HEK293T (cell line): ENCODE data around the gene UMAD1.

ENCODE experiments used
- ARNT ChIP-seq: fragments of 450-650 bp; IDR thresholded peaks from 2 replicates; pipeline ENCODE4 v1.6.1; 2017; ENCODE audit warnings: mild to moderate bottlenecking
- BHLHE40 ChIP-seq: fragments of 450-650 bp; IDR thresholded peaks from 2 replicates; pipeline ENCODE4 v1.6.1; 2016; ENCODE audit warnings: mild to moderate bottlenecking, moderate library complexity, borderline replicate concordance
- ELF4 ChIP-seq: fragments of 450-650 bp; IDR thresholded peaks from 2 replicates; pipeline ENCODE4 v1.6.1; 2017; ENCODE audit warnings: antibody characterized with exemption
- FOXA1 ChIP-seq: fragments of 450-650 bp; IDR thresholded peaks from 2 replicates; pipeline ENCODE4 v1.6.1; 2016; ENCODE audit warnings: mild to moderate bottlenecking
- FOXK2 ChIP-seq: fragments of 450-650 bp; IDR thresholded peaks from 2 replicates; pipeline ENCODE4 v1.6.1; 2016; ENCODE audit warnings: mild to moderate bottlenecking
- FOXM1 ChIP-seq: fragments of 450-650 bp; IDR thresholded peaks from 2 replicates; pipeline ENCODE4 v1.6.1; 2017; ENCODE audit warnings: mild to moderate bottlenecking, borderline replicate concordance
- L3MBTL2 ChIP-seq: fragments of 450-650 bp; conservative IDR thresholded peaks from 2 replicates; pipeline ENCODE4 v1.6.1; 2016; ENCODE audit warnings: mild to moderate bottlenecking
- LEF1 ChIP-seq: fragments of 450-650 bp; IDR thresholded peaks from 2 replicates; pipeline ENCODE4 v1.6.1; 2017; ENCODE audit warnings: mild to moderate bottlenecking, borderline replicate concordance
- PKNOX1 ChIP-seq: fragments of 450-650 bp; IDR thresholded peaks from 2 replicates; pipeline ENCODE4 v1.6.1; 2016
- SP1 ChIP-seq: fragments of 450-650 bp; IDR thresholded peaks from 2 replicates; pipeline ENCODE4 v1.6.1; 2017
- SUZ12 ChIP-seq: fragments of 450-650 bp; IDR thresholded peaks from 2 replicates; pipeline ENCODE4 v1.6.1; 2016; ENCODE audit warnings: mild to moderate bottlenecking
- ZNF384 ChIP-seq: fragments of 450-650 bp; IDR thresholded peaks from 2 replicates; pipeline ENCODE4 v1.6.1; 2016

GRCh38 chr7:7620236-7620635 lies 20.3 kb upstream of the UMAD1 start:
- no peak for TF ChIP-seq ELF4
- TF ChIP-seq FOXK2 = no peak
- TF ChIP-seq BHLHE40 = no peak
- no peak for TF ChIP-seq LEF1
- TF ChIP-seq SP1 = no peak
- TF ChIP-seq FOXA1 = no peak
- no peak for TF ChIP-seq L3MBTL2
- TF ChIP-seq FOXM1 = no peak
- no peak for TF ChIP-seq SUZ12
- TF ChIP-seq PKNOX1 = no peak
- TF ChIP-seq ARNT = no peak
- no peak for TF ChIP-seq ZNF384
